Measurements from ENCODE around the gene IMPDH1. TPM values are rescaled to one million over a fixed set of nuclear protein-coding genes. Genes with fewer than 3 reads are reported as not detected.

The IMPDH1 gene
- total and polyA plus RNA-seq, 10 of the 15 experiments (the other 5 are each of a cell fraction or from before 2014, with no cell fraction given): 0.50 to 61.3 (median 41.8) TPM

GRCh38 chr7:128385988-128386925, 23.5 kb downstream of the IMPDH1 start:
- ChIA-PET SMC1A (ENCODE audit: uncharacterized antibody, unreplicated experiment) (interaction anchor here (1.2 to 1.5 kb wide), 2 partner anchors 14 to 28 kb away, joined by 3 to 6 read pairs; no protein-coding TSS in a partner anchor), POLR2A (interaction anchor here (0.6 kb wide), 1 partner anchor 66 kb away, joined by 3 read pairs; no protein-coding TSS in a partner anchor), CTCF (interaction anchor here (0.6 to 6.4 kb wide), 18 partner anchors 8 to 677 kb away, joined by 3 to 106 read pairs (median 5); partner anchors contain the start of gene RBM28), RAD21 (ENCODE audit: unreplicated experiment) (interaction anchor here (1.4 to 2.8 kb wide), 3 partner anchors 38 to 40 kb away, joined by 3 to 24 read pairs (median 4); no protein-coding TSS in a partner anchor)
- no TSS peak for BruUV-seq (replicated peaks)
- no peak overlapping the region for H2AFZ ChIP-seq (ENCODE audit: control insufficient read depth, low read depth, low read length)
- no peaks in the 10 kb centered on the region for H4K20me1 ChIP-seq (ENCODE audit: control insufficient read depth, insufficient read depth)
- H3K9ac ChIP-seq (ENCODE audit: control insufficient read depth, insufficient read depth, low read length): no peak overlapping the region
- no peak overlapping the region for H3K27ac ChIP-seq (ENCODE audit: control insufficient read depth, insufficient read depth)
- DNase-seq (ENCODE audit: low read depth, low spot score) (no peak), FAIRE-seq (no peak), ATAC-seq (no peak)
- intact Hi-C loops (cut with micrococcal nuclease; ENCODE audit: unreplicated experiment): loop anchor here (10.0 kb wide), 1 partner anchor 251 kb away; no protein-coding TSS in a partner anchor
- H3K36me3 ChIP-seq (ENCODE audit: control insufficient read depth in 2 of 2, insufficient read depth in 2 of 2, low read length in 1 of 2): no peaks in the 10 kb centered on the region
- H3K79me2 ChIP-seq (ENCODE audit: control insufficient read depth, insufficient read depth, low read length): no peaks in the 10 kb centered on the region
- TF ChIP-seq KAT2A (conservative IDR thresholded peaks at IDR 0.05; ENCODE audit: control insufficient read depth, low read depth, low read length) (no peak), ZBTB11 (CRISPR knock-in tag; IDR thresholded peaks at IDR 0.05) (no peak), ZNF687 (IDR thresholded peaks at IDR 0.05) (no peak), PAX8 (IDR thresholded peaks at IDR 0.05) (no peak), MLLT1 (IDR thresholded peaks at IDR 0.05) (no peak), NRF1 (conservative IDR thresholded peaks at IDR 0.05; ENCODE audit: low read depth, low read length) (no peak), ZZZ3 (IDR thresholded peaks at IDR 0.05; ENCODE audit: control insufficient read depth, insufficient read length, low read depth) (no peak), CBX3 (IDR thresholded peaks at IDR 0.05; ENCODE audit: borderline replicate concordance, low read depth) (no peak)
- H3K4me1 ChIP-seq (ENCODE audit: control insufficient read depth, insufficient read depth, low read length): no peaks in the 10 kb centered on the region
- H3K9me3 ChIP-seq (replicated peaks; ENCODE audit: control insufficient read depth, insufficient read depth, low read length): no peaks in the 10 kb centered on the region
- in situ Hi-C loops (cut with MboI): no loop called here
- H3K27me3 ChIP-seq (replicated peaks in 1 of 2; ENCODE audit: control insufficient read depth in 2 of 2, insufficient read depth in 2 of 2, low read length in 1 of 2): no peaks in the 10 kb centered on the region; a peak in 1 of 4 replicates
- H3K4me3 ChIP-seq: no peak overlapping the region
- WGBS (ENCODE audit: insufficient coverage, insufficient replicate concordance, low lambda C conversion rate, missing lambda C conversion rate): 30% methylated on average over 4 of the region's 4 CpGs
- no peak overlapping the region for H3K4me2 ChIP-seq (ENCODE audit: control insufficient read depth, insufficient read depth)

Data from GM12878 (cell line).